Measurements from ENCODE around the gene CSMD2.

CSMD2 gene

DNA sequence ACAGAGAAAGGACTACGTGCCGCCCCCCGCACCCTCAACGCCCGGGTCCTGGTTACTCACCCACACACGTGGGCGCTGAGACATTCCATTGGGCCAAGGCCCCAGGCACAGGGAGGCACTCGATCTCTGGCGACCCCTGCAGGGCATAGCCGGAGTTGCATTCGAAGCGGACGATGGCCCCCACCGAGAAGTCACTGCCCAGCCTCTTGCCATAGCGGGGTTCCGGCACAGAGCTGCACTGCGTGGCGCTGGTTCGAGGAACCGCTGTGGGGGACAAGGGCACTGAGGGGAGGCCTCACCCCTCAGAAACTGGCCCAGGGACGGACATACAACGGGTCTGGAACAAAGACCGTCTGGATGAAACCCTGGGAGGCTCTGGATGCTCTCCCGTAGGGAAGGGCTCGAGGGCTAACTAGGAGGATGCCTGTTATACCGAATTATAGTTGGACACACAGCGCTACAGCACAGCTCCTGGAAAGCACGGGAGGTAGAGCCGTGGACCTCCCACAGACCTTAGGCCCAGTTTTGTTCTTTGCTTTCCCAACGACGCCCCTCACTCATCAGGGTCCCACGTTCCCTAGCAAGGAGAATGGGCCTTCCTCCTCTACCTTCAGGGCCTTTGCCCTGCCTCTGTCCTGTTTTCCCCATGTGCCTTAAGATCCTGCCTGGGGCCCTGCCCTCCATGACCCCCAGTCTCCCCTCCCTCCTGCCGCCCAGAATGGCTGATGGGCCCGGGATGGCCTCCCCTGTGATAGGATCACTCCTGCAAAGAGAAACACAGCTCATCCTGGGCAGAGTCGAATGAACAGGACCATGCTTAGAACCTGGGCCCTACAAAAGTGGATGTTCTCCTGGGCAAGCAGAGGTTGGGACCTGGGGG, 539.8 kb downstream of the CSMD2 start:
- Mint-ChIP-seq H3K9me3 (peaks cover 4% of the 10 kb centered on the region), H3K36me3 (no peaks in the 10 kb centered on the region), H3K4me3 (no peak overlapping the region), H3K4me1 (no peaks in the 10 kb centered on the region), H3K27ac (no peak overlapping the region), H3K27me3 (peaks cover 29% of the 10 kb centered on the region)
- DNase-seq (ENCODE audit: low spot score in 2 of 2) (no peak), ATAC-seq (ENCODE audit: low read depth) (no peak)

DNA sequence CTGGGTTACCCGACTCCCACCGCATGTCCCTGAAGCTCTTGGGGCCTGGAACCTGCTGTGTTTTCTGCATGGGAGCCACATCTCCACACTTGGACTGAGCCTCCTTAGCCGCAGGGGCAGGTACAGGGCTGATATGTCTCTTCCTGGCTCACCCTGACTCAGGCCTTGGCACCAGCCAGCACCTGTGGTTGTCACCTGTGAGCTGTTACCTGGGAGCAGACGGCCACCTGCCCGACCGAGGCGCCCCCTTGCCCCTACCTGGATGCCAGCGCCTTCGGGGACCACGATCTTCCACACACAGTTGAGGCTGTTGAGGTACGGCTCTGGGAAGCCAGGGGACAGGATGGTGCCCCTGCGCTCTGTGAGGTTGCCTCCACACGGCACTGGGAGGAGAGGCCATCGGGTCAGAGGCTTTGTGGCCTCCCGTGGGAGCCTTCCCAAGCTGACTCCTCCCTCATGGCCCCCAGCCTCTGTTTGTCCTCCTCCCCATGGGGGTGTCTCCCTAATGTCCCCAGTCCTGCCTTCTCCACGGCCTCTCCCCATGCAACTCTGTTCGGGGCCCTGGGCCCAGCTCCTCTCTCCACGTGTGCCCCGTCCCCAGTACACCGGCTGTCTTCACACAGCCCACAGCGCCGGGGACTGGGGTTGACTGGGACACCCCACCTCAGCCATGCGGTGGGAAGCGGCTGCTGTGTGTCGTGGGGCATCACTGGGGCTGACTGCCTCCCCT, 540.6 kb downstream of the CSMD2 start:
- Mint-ChIP-seq H3K27ac (no peak overlapping the region), H3K4me1 (no peaks in the 10 kb centered on the region), H3K36me3 (no peaks in the 10 kb centered on the region), H3K27me3 (peaks cover 29% of the 10 kb centered on the region), H3K9me3 (peaks cover 4% of the 10 kb centered on the region), H3K4me3 (no peak overlapping the region)
- ATAC-seq (ENCODE audit: low read depth) (no peak), DNase-seq (ENCODE audit: low spot score in 2 of 2) (no peak)

DNA sequence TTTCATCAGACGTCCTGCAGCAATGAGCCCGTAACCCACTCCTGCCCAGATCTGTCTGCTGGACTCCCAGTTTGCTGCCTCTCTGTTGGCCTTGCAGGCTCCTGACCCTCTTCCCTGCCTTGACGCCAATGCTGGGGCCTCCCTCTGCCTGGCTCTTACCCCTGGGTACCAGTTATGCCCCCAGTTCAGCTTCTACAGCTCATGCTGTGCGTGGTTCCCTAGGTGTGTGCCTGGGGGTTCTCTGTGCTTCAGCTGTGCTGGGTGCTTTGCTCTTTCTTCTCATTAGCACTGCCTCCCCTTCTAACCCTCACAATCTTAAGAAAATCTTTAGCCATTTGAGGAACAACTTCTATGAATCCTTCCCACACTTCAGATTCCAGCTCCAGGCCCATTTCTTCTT, 541.2 kb downstream of the CSMD2 start:
- Mint-ChIP-seq H3K4me3 (no peak overlapping the region), H3K9me3 (peaks cover 4% of the 10 kb centered on the region), H3K27me3 (peaks cover 27% of the 10 kb centered on the region), H3K27ac (no peak overlapping the region), H3K36me3 (no peaks in the 10 kb centered on the region), H3K4me1 (no peaks in the 10 kb centered on the region)
- ATAC-seq (ENCODE audit: low read depth): no peak
- no peak for DNase-seq (ENCODE audit: low spot score in 2 of 2)

DNA sequence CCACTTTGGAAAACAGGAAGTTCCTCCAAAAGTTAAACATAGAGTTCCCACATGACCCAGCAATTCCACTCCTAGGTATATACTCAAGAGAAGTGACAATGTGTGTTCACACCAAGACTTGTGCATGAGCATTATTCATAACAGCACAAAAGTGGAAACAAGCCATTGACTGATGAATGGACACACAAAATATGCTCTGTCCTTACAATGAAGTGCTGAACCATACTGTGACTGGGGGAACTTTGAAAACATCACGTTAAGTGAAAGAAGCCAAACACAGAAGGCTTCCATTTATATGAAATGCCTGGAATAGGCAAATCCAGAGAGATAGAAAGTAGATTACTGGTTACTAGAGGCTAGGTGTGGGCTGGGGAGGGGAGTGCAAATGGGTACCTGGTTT, 542.3 kb downstream of the CSMD2 start:
- peaks cover 4% of the 10 kb centered on the region for H3K9me3 Mint-ChIP-seq

DNA sequence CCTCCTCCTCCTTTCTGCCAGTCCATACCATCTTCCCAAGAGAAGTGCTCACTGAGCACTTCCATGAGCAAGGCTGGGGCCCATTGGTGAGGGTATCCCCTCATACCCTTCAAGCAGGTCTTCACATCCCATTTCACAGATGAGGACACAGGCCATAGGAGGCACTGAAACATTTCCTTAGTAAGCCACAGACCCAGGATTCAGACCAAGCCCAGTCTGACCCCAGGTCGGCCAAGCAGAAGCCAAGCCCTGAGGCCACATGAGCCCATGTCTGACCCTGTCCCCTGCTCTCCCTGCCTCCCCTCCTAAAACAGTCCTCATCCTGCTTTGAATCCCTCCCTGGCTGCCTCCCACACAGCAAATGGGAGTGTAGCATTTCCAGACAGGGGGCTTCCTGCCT, 546.4 kb downstream of the CSMD2 start:
- H3K4me3 Mint-ChIP-seq: no peak overlapping the region
- DNase-seq (ENCODE audit: low spot score in 2 of 2): no peak
- H3K9me3 Mint-ChIP-seq: peaks cover 4% of the 10 kb centered on the region
- H3K27me3 Mint-ChIP-seq: peaks cover 22% of the 10 kb centered on the region
- no peak for ATAC-seq (ENCODE audit: low read depth)
- H3K27ac Mint-ChIP-seq: no peak overlapping the region
- peaks cover 3% of the 10 kb centered on the region for H3K4me1 Mint-ChIP-seq
- no peaks in the 10 kb centered on the region for H3K36me3 Mint-ChIP-seq

More for the DNA sequence above, 542.3 kb downstream of the CSMD2 start:
- Mint-ChIP-seq H3K36me3 (no peaks in the 10 kb centered on the region), H3K4me3 (no peak overlapping the region), H3K27me3 (peaks cover 27% of the 10 kb centered on the region), H3K4me1 (no peaks in the 10 kb centered on the region), H3K27ac (no peak overlapping the region)
- ATAC-seq (ENCODE audit: low read depth) (no peak), DNase-seq (ENCODE audit: low spot score in 2 of 2) (no peak)

DNA sequence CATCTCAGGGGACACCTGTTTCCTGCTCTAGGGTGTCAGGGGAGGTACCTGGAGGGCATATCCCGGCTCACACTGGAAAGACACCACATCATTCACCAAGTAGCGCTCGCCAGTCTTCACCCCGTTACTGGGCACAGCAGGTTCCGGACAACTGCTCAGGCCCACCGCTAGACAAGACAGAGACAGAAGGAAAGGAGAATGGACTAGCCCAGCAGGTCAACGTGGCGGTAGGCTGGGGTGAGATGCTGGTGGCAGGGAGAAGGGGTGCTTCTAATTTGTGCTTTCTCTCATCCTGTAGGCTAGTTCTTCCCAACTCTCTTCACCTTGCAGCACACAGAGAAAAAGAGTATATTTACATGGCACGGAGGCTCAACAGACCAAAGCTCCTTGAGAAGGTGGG, 547.6 kb downstream of the CSMD2 start:
- H3K4me1 Mint-ChIP-seq: peaks cover 3% of the 10 kb centered on the region
- H3K27ac Mint-ChIP-seq: no peak overlapping the region

DNA sequence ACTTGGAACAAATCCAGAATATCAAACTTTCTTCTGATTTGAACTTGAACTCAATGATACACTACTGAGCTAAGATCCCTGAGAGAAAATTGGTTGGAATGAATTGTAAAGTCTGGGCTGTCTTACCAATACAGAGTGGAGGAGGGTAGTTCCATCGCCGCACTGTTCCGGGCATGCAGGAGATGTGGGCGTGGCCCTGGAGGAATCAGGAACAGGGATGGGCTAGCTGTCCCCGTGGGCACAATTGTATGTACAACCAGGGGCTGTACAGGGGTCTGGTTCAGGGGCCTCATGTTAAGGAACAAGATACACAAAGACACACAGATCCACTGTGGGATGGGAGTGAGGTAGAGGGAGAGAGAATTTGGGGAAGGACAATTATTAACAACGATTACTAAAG, 548.2 kb downstream of the CSMD2 start:
- peaks cover 4% of the 10 kb centered on the region for H3K9me3 Mint-ChIP-seq
- H3K27me3 Mint-ChIP-seq: peaks cover 20% of the 10 kb centered on the region
- H3K4me1 Mint-ChIP-seq: peaks cover 3% of the 10 kb centered on the region

More for the DNA sequence above, 547.6 kb downstream of the CSMD2 start:
- DNase-seq (ENCODE audit: low spot score in 2 of 2) (no peak), ATAC-seq (ENCODE audit: low read depth) (no peak)
- peaks cover 20% of the 10 kb centered on the region for H3K27me3 Mint-ChIP-seq
- H3K9me3 Mint-ChIP-seq: peaks cover 4% of the 10 kb centered on the region
- no peak overlapping the region for H3K4me3 Mint-ChIP-seq
- no peaks in the 10 kb centered on the region for H3K36me3 Mint-ChIP-seq

DNA sequence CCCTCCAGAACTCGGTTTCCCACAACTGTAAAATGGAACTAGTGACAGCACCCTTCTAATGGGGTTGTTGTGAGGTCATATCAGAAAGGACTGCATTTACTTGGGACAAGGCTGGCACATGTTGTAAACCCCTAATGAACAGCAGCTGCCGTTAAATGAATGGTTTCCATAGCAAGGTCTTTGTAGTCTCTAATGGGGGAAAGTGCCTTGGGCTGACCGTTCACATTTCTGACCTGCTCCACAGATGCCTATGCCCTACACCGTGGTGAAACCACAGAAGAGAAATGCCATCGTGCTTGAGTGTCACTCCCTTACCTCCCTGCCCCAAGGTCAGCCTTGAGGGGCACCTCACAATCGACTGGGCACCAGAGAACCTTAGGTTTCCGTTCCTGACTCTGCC, 549.5 kb downstream of the CSMD2 start:
- Mint-ChIP-seq H3K4me3 (no peak overlapping the region), H3K36me3 (no peaks in the 10 kb centered on the region), H3K4me1 (peaks cover 3% of the 10 kb centered on the region), H3K9me3 (no peaks in the 10 kb centered on the region), H3K27ac (no peak overlapping the region), H3K27me3 (peaks cover 15% of the 10 kb centered on the region)
- ATAC-seq (ENCODE audit: low read depth) (no peak), DNase-seq (ENCODE audit: low spot score in 2 of 2) (no peak)

More for the DNA sequence above, 548.2 kb downstream of the CSMD2 start:
- no peak for DNase-seq (ENCODE audit: low spot score in 2 of 2)
- ATAC-seq (ENCODE audit: low read depth): no peak
- no peak overlapping the region for H3K27ac Mint-ChIP-seq
- H3K36me3 Mint-ChIP-seq: no peaks in the 10 kb centered on the region
- H3K4me3 Mint-ChIP-seq: no peak overlapping the region

DNA sequence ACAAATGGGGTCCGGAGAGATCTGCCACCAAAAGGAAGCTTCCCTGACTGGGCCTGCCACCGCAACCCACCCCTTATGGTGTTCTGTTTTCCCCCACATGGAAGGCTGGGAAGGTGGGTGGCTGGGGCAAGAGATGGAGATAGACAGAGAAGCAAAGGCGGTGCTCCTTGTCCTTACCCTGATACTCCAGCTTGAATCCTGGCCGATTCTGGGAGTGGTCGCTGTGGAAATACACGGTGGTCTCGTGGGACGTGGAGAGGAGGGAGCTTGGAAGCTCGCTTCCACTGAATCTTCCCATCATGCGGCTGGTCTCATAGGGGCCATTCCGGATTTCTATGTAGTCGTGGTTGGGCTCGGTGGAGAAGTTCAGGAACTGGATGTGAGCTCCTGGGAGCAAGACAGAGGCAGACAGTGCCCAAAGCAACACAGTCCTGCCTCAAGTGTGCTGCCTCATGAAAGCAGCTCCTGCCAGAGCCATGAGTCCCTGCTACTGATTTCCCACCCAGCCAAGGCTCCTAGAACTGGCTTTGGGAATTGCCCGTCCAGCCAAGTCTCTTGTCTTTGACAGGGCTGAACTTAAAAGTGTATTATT, 554.1 kb downstream of the CSMD2 start:
- H3K27me3 Mint-ChIP-seq: no peaks in the 10 kb centered on the region
- H3K27ac Mint-ChIP-seq: no peak overlapping the region
- H3K4me3 Mint-ChIP-seq: no peak overlapping the region
- peaks cover under 1% of the 10 kb centered on the region for H3K4me1 Mint-ChIP-seq
- H3K36me3 Mint-ChIP-seq: no peaks in the 10 kb centered on the region
- H3K9me3 Mint-ChIP-seq: no peaks in the 10 kb centered on the region
- ATAC-seq (ENCODE audit: low read depth) (no peak), DNase-seq (ENCODE audit: low spot score in 2 of 2) (no peak)

DNA sequence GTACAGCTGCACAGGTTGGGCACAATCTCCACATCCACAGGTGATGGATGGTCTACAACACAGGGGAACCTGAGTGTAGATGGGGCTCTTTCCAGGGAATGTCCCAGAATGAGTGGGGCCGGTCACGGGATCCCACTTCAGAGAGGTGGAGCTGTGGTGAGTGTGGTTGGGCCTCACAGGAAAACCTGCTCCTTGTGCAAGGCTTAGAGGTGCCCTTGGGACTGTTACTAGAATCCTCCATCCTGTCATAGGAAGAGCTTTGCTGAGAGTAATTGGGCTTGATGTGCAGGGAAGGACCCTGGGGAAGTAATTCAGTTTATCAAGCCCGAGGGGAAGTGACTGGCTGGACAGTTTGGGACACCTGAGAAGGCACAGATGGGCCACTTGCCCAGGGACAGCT, 554.6 kb downstream of the CSMD2 start:
- Mint-ChIP-seq H3K4me1 (no peaks in the 10 kb centered on the region), H3K36me3 (no peaks in the 10 kb centered on the region), H3K4me3 (no peak overlapping the region), H3K27me3 (no peaks in the 10 kb centered on the region), H3K9me3 (no peaks in the 10 kb centered on the region), H3K27ac (no peak overlapping the region)
- no peak for DNase-seq (ENCODE audit: low spot score in 2 of 2)
- ATAC-seq (ENCODE audit: low read depth): no peak

DNA sequence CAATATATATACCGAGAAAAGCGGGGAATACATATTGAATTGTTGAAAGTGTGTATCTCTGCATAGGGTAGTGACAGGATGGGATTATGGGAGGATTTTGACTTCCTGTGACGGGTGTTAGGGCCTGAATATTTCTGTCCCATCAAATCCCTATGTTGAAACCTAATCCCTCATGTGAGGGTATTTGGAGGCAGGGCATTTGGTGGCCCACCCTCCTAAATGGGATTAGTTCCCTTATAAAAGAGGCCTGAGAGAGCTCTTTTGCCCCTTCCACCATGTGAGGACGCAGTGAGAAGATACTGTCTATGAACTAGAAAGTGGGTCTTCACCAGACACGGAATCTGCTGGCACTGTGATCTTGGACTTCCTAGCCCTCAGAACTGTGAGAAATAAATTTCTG, 555.3 kb downstream of the CSMD2 start:
- no peak overlapping the region for H3K27ac Mint-ChIP-seq
- H3K27me3 Mint-ChIP-seq: peaks cover 2% of the 10 kb centered on the region
- no peaks in the 10 kb centered on the region for H3K36me3 Mint-ChIP-seq
- DNase-seq (ENCODE audit: low spot score in 2 of 2): no peak
- no peak for ATAC-seq (ENCODE audit: low read depth)
- H3K9me3 Mint-ChIP-seq: no peaks in the 10 kb centered on the region
- H3K4me3 Mint-ChIP-seq: no peak overlapping the region
- no peaks in the 10 kb centered on the region for H3K4me1 Mint-ChIP-seq

DNA sequence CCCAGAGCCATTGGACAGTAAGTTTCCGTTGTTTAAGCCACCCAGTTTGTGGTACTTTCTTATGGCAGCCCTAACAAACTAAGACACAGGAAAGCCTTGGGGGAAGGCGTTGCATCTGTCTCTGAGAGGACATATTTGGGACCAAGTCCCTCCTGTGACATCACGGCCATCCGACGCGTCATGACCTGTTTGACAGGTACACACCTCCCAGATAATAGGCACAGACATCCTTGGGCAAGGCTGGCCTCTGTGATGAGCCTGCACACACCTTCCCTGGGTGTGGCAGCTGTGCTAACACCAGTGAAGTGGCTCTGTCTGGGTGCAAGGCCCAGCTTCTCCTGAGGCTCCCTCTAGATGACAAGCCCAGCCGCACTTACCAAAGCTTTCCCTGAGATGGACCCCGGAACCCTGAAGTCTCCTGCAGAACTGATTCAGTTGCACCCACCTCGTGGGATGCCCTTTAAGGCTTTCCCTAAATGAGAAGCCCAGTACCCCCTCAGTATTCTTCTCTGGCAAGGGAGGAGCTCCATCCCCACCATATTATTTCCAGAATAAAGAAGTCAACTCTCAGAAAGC, 556.1 kb downstream of the CSMD2 start:
- Mint-ChIP-seq H3K4me3 (no peak overlapping the region), H3K27ac (no peak overlapping the region), H3K4me1 (no peaks in the 10 kb centered on the region), H3K36me3 (no peaks in the 10 kb centered on the region), H3K9me3 (no peaks in the 10 kb centered on the region), H3K27me3 (peaks cover 3% of the 10 kb centered on the region)
- ATAC-seq (ENCODE audit: low read depth) (no peak), DNase-seq (ENCODE audit: low spot score in 2 of 2) (no peak)

DNA sequence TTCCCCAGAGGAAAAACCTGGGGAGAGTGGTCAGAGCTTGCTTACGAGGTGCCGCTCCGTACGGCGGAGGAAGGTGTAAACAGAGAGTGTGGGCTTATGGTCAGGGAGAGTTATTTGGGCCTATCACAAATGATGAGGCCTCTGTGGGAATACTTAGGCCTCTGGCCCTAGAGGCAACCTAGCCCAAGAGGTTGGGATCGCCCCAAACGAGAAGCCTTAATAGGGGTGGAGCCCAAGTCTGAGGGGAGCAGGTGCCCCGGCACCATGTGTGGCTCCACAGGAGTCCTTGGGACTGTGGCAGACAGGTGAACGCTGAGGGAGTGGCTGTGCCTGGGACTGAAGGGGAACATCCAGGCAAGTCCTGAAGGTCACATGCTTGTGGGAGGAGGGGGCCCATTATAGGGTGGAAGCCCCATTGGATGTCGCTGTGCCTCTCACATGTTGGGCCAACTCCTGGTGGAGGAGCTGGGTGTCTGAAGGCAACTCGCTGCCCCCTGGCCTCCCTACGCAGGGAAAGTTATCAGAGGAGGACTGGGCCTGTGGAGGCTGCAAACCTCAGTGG, 557.5 kb downstream of the CSMD2 start:
- Mint-ChIP-seq H3K27ac (no peak overlapping the region), H3K9me3 (no peaks in the 10 kb centered on the region), H3K27me3 (peaks cover 5% of the 10 kb centered on the region), H3K4me1 (no peaks in the 10 kb centered on the region), H3K36me3 (no peaks in the 10 kb centered on the region), H3K4me3 (no peak overlapping the region)
- ATAC-seq (ENCODE audit: low read depth): no peak
- no peak for DNase-seq (ENCODE audit: low spot score in 2 of 2)

DNA sequence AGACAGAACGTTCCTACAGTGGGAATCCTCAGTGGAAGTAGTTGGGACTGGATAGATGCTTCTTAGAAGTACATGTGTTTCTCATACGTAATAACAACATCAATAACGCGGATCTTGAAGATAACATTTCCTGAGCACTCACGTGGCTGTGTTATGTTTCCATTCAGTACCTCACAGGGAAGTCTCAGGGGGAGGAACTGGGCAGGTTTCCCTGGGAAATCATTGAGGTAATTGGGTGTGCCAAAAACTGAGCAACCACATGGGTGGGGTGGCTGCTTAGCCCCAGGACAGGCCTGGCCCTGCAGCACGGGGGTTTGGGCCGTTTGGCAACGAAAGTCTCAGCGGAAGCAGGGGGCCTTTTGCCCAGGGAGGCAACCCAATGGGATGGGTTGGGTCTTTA, 558.8 kb downstream of the CSMD2 start:
- no peaks in the 10 kb centered on the region for H3K36me3 Mint-ChIP-seq
- DNase-seq (ENCODE audit: low spot score in 2 of 2): no peak
- no peak overlapping the region for H3K27ac Mint-ChIP-seq
- no peak for ATAC-seq (ENCODE audit: low read depth)
- H3K9me3 Mint-ChIP-seq: no peaks in the 10 kb centered on the region
- peaks cover 5% of the 10 kb centered on the region for H3K27me3 Mint-ChIP-seq
- H3K4me1 Mint-ChIP-seq: no peaks in the 10 kb centered on the region
- no peak overlapping the region for H3K4me3 Mint-ChIP-seq

Data from memory B cell (primary cell).